Amniotic stem cell (primary cell): Measurements from ENCODE around the gene DNAJB14.
"Not testable (repeated sequence)": the region's sequence is repeated elsewhere in the genome, so short reads cannot be mapped to it uniquely, and the experiment has no call there.

Experiments
- DNase-seq: peaks from one replicate; lab custom pipeline; 2025; lab: John Stamatoyannopoulos, UW

DNAJB14 gene

GRCh38 chr4:99946356-99947189 lies at the start of gene DNAJB14:
TSS of gene DNAJB14 (minus strand) at chr4:99946618. CDS start at chr4:99946571, 47 bp downstream.
- peak; percentile 41 for DNase-seq

GRCh38 chr4:99991741-99992140 lies 45.3 kb upstream of the DNAJB14 start:
- DNase-seq = no peak

- no peak for DNase-seq
Measured at GRCh38 chr4:99987681-99988080, 41.3 kb upstream of the DNAJB14 start.

DNA sequence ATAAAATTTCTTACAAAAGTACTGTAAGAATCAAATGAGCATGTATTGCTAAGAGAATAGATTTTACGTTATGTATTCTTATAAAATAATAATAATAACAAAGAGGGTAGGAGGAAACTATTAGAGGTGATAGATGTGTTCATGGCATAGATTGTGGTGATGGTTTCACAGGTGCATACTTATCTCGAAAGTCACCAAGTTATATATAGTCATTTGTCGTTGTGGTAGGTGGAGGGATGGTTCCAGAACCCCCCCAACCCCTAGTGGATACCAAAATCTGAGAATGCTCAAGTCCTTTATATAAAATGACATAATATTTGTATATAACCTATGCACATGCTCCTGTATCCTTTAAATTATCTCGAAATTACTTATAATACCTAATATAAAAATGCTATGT lies 40.4 kb upstream of the DNAJB14 start:
- no peak for DNase-seq

DNA sequence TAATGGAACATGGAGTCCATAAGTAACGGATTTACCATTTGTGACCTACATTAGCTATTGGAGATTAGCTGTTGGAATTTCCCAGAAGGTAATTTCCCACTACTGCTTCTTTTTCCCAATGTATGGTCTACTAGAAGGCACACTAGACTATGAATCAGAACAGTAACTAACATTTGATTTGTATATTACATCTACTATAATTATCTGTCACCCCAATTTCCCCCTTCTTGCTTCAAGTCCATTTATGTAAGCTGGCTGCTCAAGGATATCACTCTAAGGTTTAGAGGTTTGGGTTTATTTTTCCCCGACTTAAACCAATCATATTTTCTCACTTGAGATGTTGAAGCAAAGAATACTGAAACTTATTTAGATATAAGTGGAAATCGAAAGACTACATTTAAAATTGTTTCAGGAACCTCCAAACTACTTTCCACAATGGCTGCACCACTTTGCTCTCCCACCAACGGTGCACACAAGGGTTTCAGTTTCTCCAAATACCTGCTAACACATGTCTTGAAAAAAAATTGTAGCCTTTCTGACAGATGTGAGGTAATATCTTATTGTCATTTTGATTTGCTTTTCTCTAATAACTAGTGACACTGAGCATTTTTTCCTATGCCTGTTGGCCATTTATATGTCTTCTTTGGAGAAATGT lies 37.0 kb upstream of the DNAJB14 start:
- no peak for DNase-seq

DNA sequence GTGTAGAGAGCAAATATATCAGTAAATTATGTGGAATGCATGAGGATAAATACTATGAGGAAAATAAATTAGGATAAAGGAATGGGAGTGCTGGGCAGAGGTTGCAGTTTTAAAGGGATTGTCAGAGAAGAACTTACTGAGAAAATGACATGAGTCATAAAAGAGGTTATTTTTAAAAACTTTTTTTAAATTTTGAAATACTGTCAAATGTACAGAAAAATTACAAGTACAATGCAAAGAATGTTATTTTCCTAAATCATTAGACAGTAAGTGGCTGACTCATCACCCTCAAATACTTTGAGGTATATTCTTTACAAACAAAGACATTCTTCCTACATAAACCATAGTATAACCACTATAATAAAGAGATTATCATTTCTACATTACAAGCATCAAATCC lies 33.5 kb upstream of the DNAJB14 start:
- no peak for DNase-seq

DNA sequence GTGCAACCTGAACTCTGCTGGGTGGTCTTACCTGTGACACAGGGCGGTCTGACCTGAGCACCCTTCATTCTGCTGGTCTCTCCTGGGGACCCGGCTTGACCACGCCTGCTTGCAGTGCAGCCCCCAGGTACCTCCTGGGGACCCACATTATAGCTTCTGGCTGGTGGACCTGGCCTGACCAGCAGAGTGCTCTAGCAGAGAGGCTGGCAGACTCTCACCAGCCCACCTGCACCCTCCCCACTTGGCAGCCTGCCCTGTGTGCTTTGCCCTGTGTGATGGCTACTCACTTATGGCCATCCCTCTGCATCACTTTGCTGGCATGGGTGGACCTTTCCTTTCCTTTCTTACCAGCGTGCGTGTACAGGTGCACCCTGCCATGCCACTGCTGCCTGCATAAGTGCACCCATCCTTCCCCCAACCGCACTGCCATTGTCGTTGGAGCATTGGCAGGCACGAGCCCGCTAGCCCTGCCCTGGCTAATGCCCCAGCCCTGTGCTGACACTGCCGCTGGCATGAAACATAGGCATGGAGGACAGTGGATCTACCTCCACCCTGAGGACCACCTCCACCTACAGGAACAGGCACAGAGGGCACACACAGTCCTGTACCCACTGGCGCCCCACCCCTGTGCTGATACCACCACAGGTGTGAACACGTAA lies 25.2 kb upstream of the DNAJB14 start:
- DNase-seq = no peak

GRCh38 chr4:99968330-99968729 lies 21.9 kb upstream of the DNAJB14 start:
- DNase-seq = peak; percentile 24

GRCh38 chr4:99966692-99967091 lies 20.3 kb upstream of the DNAJB14 start:
- DNase-seq = no peak

GRCh38 chr4:99965674-99966350 lies 19.4 kb upstream of the DNAJB14 start:
- DNase-seq = no peak

DNA sequence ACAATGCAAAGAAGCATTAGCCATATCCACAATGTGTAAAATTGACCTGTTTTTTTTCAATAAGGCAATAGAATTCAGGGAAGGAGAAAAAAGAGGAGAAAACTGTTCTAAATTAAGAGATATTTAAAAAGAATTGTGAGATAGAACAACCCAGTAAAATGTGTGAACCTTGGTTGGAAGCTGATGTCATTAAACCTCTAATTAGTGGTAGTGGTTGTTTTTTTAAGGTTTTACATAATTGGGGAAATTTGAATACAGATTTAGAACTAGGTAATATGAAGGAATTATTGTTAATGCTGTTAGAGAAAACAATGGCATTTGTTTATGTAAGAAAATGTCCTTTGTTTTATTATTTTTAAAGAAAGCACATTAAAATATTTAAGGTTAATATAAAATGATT lies 18.8 kb upstream of the DNAJB14 start:
- DNase-seq = no peak

DNA sequence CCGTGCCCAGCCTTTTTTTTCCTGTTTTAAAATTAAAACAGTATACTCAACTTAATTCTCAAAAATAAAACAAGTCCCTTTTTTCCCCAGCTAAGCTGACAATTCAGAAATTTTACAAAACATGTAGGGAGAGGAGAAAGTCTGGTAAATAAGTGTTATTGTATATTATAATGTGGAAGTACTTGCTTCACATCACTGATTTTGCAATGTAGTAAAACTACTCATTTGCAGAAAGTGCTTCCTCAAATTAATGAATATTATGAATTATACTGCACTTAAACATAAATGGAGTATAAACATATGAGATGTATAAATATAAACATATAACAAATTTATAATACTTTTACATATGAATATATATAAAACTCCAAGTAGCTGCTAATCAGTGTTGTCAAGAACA lies 15.3 kb upstream of the DNAJB14 start:
- no peak for DNase-seq

- DNase-seq = no peak
Measured at GRCh38 chr4:99960648-99961047, 14.2 kb upstream of the DNAJB14 start.

DNA sequence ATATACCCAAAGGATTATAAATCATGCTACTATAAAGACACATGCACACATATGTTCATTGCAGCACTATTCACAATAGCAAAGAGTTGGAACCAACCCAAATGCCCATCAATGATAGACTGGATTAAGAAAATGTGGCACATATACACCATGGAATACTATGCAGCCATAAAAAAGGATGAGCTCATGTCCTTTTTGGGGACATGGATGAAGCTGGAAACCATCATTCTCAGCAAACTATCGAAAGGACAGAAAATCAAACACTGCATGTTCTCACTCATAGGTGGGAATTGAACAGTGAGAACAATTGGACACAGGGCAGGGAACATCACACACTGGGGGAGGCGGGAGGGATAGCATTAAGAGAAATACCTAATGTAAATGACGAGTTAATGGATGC lies 11.8 kb upstream of the DNAJB14 start:
- not testable (repeated sequence) for DNase-seq

DNA sequence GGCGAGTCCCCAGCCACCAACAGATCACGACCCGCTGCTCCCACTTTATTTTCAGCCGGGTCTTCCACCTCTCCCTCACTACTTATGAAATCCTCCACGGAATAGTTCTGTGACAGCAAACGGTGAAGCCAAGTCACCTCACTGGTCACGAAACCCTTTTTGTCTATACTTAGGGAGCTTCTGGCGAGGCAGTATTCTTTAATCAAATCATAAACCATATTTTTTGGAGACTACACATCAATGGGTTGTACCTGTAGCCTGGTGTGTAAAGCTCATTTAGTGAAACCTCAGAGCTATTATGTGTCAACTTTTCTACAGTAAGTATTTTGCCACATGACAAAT lies 4.5 kb upstream of the DNAJB14 start:
- no peak for DNase-seq

DNA sequence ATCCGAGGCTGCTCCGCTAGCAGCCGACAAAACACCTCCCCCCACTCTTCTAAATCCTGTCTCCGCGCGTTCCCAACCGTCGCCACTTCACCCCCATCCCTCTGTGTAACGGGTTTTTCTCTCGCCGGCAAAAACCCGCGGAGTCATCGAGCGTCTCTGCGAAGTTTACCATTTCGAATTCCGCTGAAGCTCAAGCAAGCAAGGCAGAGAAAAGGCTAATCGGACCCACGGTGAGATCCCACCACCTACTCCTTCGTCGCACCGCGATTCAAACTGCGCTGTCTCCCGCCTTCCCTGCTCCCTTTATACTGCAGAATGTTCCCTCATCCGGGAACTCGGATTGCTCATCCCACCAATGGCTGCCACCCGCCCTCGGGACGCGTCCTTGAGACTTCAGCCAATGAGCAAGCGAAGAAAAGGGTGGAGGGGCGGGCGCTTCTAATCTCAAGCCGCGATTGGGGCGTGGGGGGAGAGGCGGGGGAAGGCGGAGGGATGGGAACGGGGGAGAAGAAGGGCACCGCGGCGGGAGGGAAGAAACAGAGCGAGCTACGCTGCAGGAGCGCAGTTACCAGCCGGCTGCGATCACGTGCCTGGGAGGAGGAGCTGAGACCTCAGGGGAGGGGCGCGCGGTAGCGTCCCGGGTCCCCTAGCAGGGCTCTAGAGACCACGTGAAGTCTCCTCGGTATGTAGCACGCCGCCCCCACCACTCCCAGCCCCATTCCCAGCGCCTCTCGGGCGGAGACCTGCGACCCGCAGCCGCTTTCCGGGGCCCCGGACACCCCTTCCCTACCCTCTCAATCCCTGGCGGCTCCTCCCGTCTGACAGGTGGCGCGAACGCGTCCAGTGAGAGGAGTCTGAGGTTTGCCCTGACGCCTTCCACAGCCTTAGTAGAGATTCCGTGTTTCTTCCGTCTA lies 3.8 kb upstream of the DNAJB14 start, which contains the start of gene H2AZ1:
Gene H2AZ1 (minus strand): TSS at position 277 of the 914 bp plus-strand sequence. CDS start 105 bp downstream, at position 172.
- DNase-seq = peak; percentile 96

GRCh38 chr4:99949034-99949998 lies 2.9 kb upstream of the DNAJB14 start:
- DNase-seq = peak; percentile 94

- DNase-seq = no peak
Measured at GRCh38 chr4:99947608-99948007, 1.2 kb upstream of the DNAJB14 start.

DNA sequence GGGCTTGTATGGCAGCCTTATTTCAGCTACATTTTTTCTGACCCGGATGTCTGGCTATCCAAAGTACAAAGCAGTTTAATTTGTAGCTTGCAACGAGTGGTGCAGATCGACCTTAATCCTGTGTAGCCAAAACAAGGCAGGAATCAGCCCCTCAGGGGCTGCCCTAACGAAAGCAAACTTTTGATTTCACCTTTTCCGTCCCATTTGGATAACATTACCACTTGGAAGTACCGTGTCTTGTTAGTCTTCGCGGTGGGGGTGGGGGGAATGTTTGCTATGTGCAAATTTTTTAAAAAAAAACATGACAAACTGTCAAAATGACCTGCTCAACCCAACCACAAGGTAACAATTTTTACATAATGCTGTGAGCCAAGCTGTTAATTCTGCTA lies 766 bp upstream of the DNAJB14 start:
- DNase-seq = no peak

DNA sequence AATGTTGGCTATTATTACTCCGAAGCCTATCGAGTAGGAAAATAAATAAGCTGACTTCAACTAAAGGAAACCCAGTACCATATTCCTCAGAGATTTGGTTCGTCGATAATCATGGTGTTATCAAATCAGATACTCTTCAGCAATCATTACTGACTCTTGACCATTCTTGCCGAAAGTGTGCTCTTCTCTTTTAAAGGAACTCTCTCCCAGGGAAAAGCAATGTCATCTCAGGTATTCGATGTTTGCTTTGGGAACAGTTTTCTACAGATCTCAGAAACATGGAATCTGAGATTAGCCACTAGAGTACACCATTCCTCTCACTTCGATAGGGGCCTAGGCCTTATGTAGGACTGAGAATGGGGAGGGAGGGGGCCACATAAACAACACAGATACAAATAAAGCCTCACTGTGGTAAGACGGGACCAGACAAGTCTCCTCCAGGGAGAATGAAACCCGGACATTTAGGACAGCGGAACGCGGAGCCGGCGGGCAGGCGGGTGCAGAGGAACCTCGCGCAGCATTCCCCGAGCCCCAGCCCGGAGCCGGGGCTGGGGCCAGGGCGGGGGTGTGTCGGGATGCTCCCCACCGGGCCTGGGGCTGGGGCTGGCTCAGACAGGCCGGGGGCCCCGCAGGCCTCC lies 581 bp downstream of the DNAJB14 start:
- DNase-seq = no peak
